K562 (cell line): ENCODE results near the gene TRPM4. TPM values are rescaled to one million over a fixed set of nuclear protein-coding genes. Genes with fewer than 3 reads are reported as not detected.

Experiments
- ATF6 ChIP-seq: sonication (generic); formaldehyde crosslinking; IDR thresholded peaks from 2 replicates; pipeline ENCODE4 v1.4.0; 2020; ENCODE audit warnings: mild to moderate bottlenecking, missing genetic modification reagents
- ATF7 ChIP-seq: fragments of 450-650 bp; IDR thresholded peaks from 2 replicates; pipeline ENCODE4 v1.7.1; 2014; ENCODE audit warnings: mild to moderate bottlenecking, moderate library complexity
- BCOR ChIP-seq: fragments of 450-650 bp; IDR thresholded peaks from 2 replicates; pipeline ENCODE4 v1.6.1; 2016
- CBX2 ChIP-seq: fragments of 200-600 bp; sonication (generic); IDR thresholded peaks from one replicate; pipeline ENCODE4 v1.6.1; 2012; ENCODE audit warnings: mild to moderate bottlenecking, low read length, inconsistent platforms; ENCODE audit not compliant: insufficient read depth, poor library complexity, severe bottlenecking
- DACH1 ChIP-seq: fragments of 450-650 bp; IDR thresholded peaks from 2 replicates; pipeline ENCODE4 v1.6.1; 2018; ENCODE audit not compliant: partially characterized antibody
- HDAC2 ChIP-seq: fragments of 450-650 bp; IDR thresholded peaks from 2 replicates; pipeline ENCODE4 v1.6.1; 2016; ENCODE audit warnings: mild to moderate bottlenecking
- HNRNPUL1 ChIP-seq: fragments of 200-400 bp; formaldehyde crosslinking; IDR thresholded peaks from 2 replicates; pipeline ENCODE4 v1.6.1; 2017; ENCODE audit warnings: low read length
- KLF1 ChIP-seq: fragments of 450-650 bp; IDR thresholded peaks from 2 replicates; pipeline ENCODE4 v1.6.1; 2016; ENCODE audit warnings: missing genetic modification characterization, missing compliant biosample characterization
- MCM5 ChIP-seq: fragments of 450-650 bp; IDR thresholded peaks from 2 replicates; pipeline ENCODE4 v1.6.1; 2016; ENCODE audit warnings: low read depth
- NCOA2 ChIP-seq, 2 experiments: fragments of 450-650 bp; IDR thresholded peaks; 2 replicates each; pipeline ENCODE4 v1.6.1; 2018; ENCODE audit warnings: mild to moderate bottlenecking in 2 of 2, moderate library complexity in 1 of 2; ENCODE audit not compliant: partially characterized antibody in 2 of 2
- PCBP2 ChIP-seq: fragments of 200-400 bp; formaldehyde crosslinking; IDR thresholded peaks from 2 replicates; pipeline ENCODE4 v1.6.1; 2018; ENCODE audit warnings: low read length, low read depth, mild to moderate bottlenecking, moderate library complexity; ENCODE audit not compliant: poor library complexity, severe bottlenecking
- RBM14 ChIP-seq: fragments of 200-400 bp; formaldehyde crosslinking; IDR thresholded peaks from 2 replicates; pipeline ENCODE4 v1.6.1; 2018; ENCODE audit warnings: low read depth, mild to moderate bottlenecking, low read length, moderate library complexity, borderline replicate concordance; ENCODE audit not compliant: insufficient read depth
- SAP30 ChIP-seq: fragments of 200-600 bp; sonication (generic); IDR thresholded peaks from 2 replicates; pipeline ENCODE4 v1.6.1; 2012; ENCODE audit warnings: borderline replicate concordance, low read depth, mild to moderate bottlenecking, moderate library complexity, low read length, control low read depth, inconsistent platforms; ENCODE audit not compliant: insufficient read depth, poor library complexity, severe bottlenecking
- SMARCE1 ChIP-seq: fragments of 450-650 bp; IDR thresholded peaks from 2 replicates; pipeline ENCODE4 v1.7.1; 2016; ENCODE audit warnings: mild to moderate bottlenecking
- TAL1 ChIP-seq: fragments of 450-650 bp; IDR thresholded peaks from 2 replicates; pipeline ENCODE4 v1.6.1; 2016; ENCODE audit warnings: mild to moderate bottlenecking
- TCF7L2 ChIP-seq: fragments of 150-350 bp; IDR thresholded peaks from 2 replicates; pipeline ENCODE4 v1.6.1; 2016; ENCODE audit warnings: low read depth, mild to moderate bottlenecking, low read length, moderate library complexity
- ZBTB1 ChIP-seq: sonication (generic); formaldehyde crosslinking; IDR thresholded peaks from 2 replicates; pipeline ENCODE4 v1.8.1; 2023; ENCODE audit warnings: missing genetic modification reagents, low read depth, mild to moderate bottlenecking, borderline replicate concordance
- ZBTB9 ChIP-seq: fragments of 450-650 bp; formaldehyde crosslinking; IDR thresholded peaks from 2 replicates; pipeline ENCODE4 v1.4.0; 2020; ENCODE audit warnings: mild to moderate bottlenecking, moderate library complexity
- polyA plus RNA-seq, 8 experiments: library from polyadenylated mRNA; depleted of rRNA in 4 of 8; stranded (reverse) in 5 of 8; unstranded in 3 of 8; fragments of >200 nt; fragmentation: Nextera tagmentation in 2 of 8; fragmentation: Illumina TruSeq in 1 of 8; extraction: Ambion mirVana in 2 of 8; extraction: Trizol in 1 of 8; gene quantifications; 2 replicates each; pipeline versions ENCODE4 v1.2.1 to v1.2.3, GENCODE V29; 2011 to 2014; ENCODE audit warnings: inconsistent platforms in 1 of 8, missing spikeins in 1 of 8
- total RNA-seq, 7 experiments: library from RNA; depleted of rRNA in 6 of 7; stranded (reverse); fragments of >200 nt in 6 of 7; fragmentation: Illumina TruSeq in 2 of 7; extraction: Trizol in 2 of 7; gene quantifications; 2 replicates each; pipeline versions ENCODE4 v1.2.1 to v1.2.3, GENCODE V29; 2011 to 2021; ENCODE audit warnings: low replicate concordance in 1 of 7
- TF ChIP-seq, protein P1 (sequence below): fragments of 250-450 bp; sonication (Bioruptor Pico); IDR thresholded peaks from 2 replicates; pipeline ENCODE4 v1.5.1; 2021; ENCODE audit warnings: mild to moderate bottlenecking
- TF ChIP-seq, protein P2 (sequence below): fragments of 450-650 bp; IDR thresholded peaks from 2 replicates; pipeline ENCODE4 v1.6.1; 2018; ENCODE audit not compliant: partially characterized antibody

The TRPM4 gene
- total and polyA plus RNA-seq, 9 of the 15 experiments (the other 6 are each of a cell fraction or from before 2014, with no cell fraction given) = 6.5 to 45.4 (median 15.2) TPM

- TF ChIP-seq ZBTB9 (CRISPR knock-in tag) (peak; percentile 40; the same call in 1 of the 2 replicates), NCOA2 (IDR thresholded peaks at IDR 0.05; ENCODE audit: partially characterized antibody in 2 of 2) (no peak), DACH1 (peak; percentile 14), ZBTB1 (no peak), TCF7L2 (0 out of 2 replicates have a peak, but pooled peaks have one; percentile 13), PCBP2 (no peak), BCOR (0 out of 2 replicates have a peak, but pooled peaks have one; percentile 15), TAL1 (no peak), ATF7 (peak; percentile 77; the same call in 1 of the 2 replicates), CBX2 (no peak), ATF6 (no peak), MCM5 (no peak), HDAC2 (no peak; the same call in 1 of the 2 replicates), HNRNPUL1 (no peak), KLF1 (tag) (no peak), SAP30 (peak; percentile 2), RBM14 (no peak), SMARCE1 (peak; percentile 57)
- TF ChIP-seq, protein P1, sequence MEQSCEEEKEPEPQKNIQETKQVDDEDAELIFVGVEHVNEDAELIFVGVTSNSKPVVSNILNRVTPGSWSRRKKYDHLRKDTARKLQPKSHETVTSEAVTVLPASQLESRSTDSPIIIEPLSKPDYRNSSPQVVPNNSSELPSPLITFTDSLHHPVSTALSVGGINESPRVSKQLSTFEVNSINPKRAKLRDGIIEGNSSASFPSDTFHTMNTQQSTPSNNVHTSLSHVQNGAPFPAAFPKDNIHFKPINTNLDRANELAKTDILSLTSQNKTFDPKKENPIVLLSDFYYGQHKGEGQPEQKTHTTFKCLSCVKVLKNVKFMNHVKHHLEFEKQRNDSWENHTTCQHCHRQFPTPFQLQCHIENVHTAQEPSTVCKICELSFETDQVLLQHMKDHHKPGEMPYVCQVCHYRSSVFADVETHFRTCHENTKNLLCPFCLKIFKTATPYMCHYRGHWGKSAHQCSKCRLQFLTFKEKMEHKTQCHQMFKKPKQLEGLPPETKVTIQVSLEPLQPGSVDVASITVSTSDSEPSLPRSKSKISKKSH (CRISPR knock-in tag) = no peak
- TF ChIP-seq, protein P2, sequence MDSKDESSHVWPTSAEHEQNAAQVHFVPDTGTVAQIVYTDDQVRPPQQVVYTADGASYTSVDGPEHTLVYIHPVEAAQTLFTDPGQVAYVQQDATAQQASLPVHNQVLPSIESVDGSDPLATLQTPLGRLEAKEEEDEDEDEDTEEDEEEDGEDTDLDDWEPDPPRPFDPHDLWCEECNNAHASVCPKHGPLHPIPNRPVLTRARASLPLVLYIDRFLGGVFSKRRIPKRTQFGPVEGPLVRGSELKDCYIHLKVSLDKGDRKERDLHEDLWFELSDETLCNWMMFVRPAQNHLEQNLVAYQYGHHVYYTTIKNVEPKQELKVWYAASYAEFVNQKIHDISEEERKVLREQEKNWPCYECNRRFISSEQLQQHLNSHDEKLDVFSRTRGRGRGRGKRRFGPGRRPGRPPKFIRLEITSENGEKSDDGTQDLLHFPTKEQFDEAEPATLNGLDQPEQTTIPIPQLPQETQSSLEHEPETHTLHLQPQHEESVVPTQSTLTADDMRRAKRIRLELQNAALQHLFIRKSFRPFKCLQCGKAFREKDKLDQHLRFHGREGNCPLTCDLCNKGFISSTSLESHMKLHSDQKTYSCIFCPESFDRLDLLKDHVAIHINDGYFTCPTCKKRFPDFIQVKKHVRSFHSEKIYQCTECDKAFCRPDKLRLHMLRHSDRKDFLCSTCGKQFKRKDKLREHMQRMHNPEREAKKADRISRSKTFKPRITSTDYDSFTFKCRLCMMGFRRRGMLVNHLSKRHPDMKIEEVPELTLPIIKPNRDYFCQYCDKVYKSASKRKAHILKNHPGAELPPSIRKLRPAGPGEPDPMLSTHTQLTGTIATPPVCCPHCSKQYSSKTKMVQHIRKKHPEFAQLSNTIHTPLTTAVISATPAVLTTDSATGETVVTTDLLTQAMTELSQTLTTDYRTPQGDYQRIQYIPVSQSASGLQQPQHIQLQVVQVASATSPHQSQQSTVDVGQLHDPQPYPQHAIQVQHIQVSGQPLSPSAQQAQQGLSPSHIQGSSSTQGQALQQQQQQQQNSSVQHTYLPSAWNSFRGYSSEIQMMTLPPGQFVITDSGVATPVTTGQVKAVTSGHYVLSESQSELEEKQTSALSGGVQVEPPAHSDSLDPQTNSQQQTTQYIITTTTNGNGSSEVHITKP = peak; percentile 96
Measured at GRCh38 chr19:49155820-49156346, 1.7 kb upstream of the TRPM4 start (continued).
